IPS-NIHi11 (cell line): ENCODE results near the gene AHCY.
"Not testable (repeated sequence)": the region's sequence is repeated elsewhere in the genome, so short reads cannot be mapped to it uniquely, and the experiment has no call there.

Experiments used
- DNase-seq: peaks from one replicate; pipeline ENCODE4 v3.0.0; 2012; ENCODE audit warnings: mixed read lengths, low spot score

AHCY gene

GRCh38 chr20:34322267-34323105 is 19.3 kb upstream of the AHCY start:
- DNase-seq: no peak

GRCh38 chr20:34320861-34321260 is 17.7 kb upstream of the AHCY start:
- no peak for DNase-seq

GRCh38 chr20:34318609-34319443 is 15.7 kb upstream of the AHCY start:
- DNase-seq: no peak

- no peak for DNase-seq
These were observed 13.2 kb upstream of the AHCY start for GRCh38 chr20:34316196-34316814.

GRCh38 chr20:34315236-34315635 is 12.1 kb upstream of the AHCY start:
- no peak for DNase-seq

- DNase-seq: peak; percentile 87
These were observed 9.5 kb upstream of the AHCY start for GRCh38 chr20:34312544-34313217.

GRCh38 chr20:34312024-34312460 is 8.9 kb upstream of the AHCY start:
- no peak for DNase-seq

GRCh38 chr20:34311118-34312023 is 8.2 kb upstream of the AHCY start:
- DNase-seq: peak; percentile 56

GRCh38 chr20:34310481-34311117 is 7.4 kb upstream of the AHCY start:
- no peak for DNase-seq

- DNase-seq: no peak
These were observed 6.5 kb upstream of the AHCY start for GRCh38 chr20:34309691-34310090.

GRCh38 chr20:34305333-34306230 is 2.4 kb upstream of the AHCY start:
- no peak for DNase-seq

- no peak for DNase-seq
These were observed 838 bp downstream of the AHCY start for GRCh38 chr20:34302312-34302722.

GRCh38 chr20:34301587-34302311 is 1.4 kb downstream of the AHCY start:
- DNase-seq: no peak

- peak; percentile 58 for DNase-seq
These were observed 2.2 kb downstream of the AHCY start for GRCh38 chr20:34300809-34301586.

GRCh38 chr20:34300256-34300806 is 2.8 kb downstream of the AHCY start:
- no peak for DNase-seq

GRCh38 chr20:34299556-34300255 is 3.4 kb downstream of the AHCY start:
- no peak for DNase-seq

- DNase-seq: not testable (repeated sequence)
These were observed 4.8 kb downstream of the AHCY start for GRCh38 chr20:34298294-34298784.
